ENCODE results near the gene RAB40AL. TPM values are rescaled to one million over a fixed set of nuclear protein-coding genes. Genes with fewer than 3 reads are reported as not detected.

The RAB40AL gene
- polyA plus RNA-seq, 1 of the 3 experiments (the other 2 are of a cell fraction) = 0.67 TPM

- TF ChIP-seq PBX3 (IDR thresholded peaks at IDR 0.05) (no peak), TEAD4 (IDR thresholded peaks at IDR 0.05; ENCODE audit: borderline replicate concordance, insufficient read depth) (no peak)
These were observed 37.9 kb downstream of the RAB40AL start (continued) for GRCh38 chrX:102975016-102975415.

- WGBS (ENCODE audit: low lambda C conversion rate) = 32% methylated on average over 1 of the region's 1 CpG
- H2AFZ ChIP-seq (ENCODE audit: low read depth) = no peak overlapping the region
- ChIA-PET POLR2A (no interaction called here), CTCF (interaction anchor here (1.3 to 2.8 kb wide), 3 partner anchors 10 to 25 kb away, joined by 3 to 20 read pairs (median 4); no protein-coding TSS in a partner anchor)
- no peaks in the 10 kb centered on the region for H4K20me1 ChIP-seq (ENCODE audit: insufficient read depth)
- H3K36me3 ChIP-seq (replicated peaks in 1 of 2; ENCODE audit: control insufficient read depth in 1 of 2, insufficient read depth in 2 of 2, low read length in 1 of 2) = no peaks in the 10 kb centered on the region
- H3K4me2 ChIP-seq = no peak overlapping the region
- no peak overlapping the region for H3K27ac ChIP-seq (ENCODE audit: low read depth in 2 of 2, low read length in 1 of 2)
- no peaks in the 10 kb centered on the region for H3K79me2 ChIP-seq (ENCODE audit: insufficient read depth)
- H3K4me1 ChIP-seq (ENCODE audit: control insufficient read depth in 1 of 2, insufficient read depth in 2 of 2, low read depth in 1 of 2, low read length in 1 of 2) = no peaks in the 10 kb centered on the region
- DNase-seq = no peak
- H3K9ac ChIP-seq = no peak overlapping the region
- H3K9me3 ChIP-seq = no peaks in the 10 kb centered on the region
- H3K9me2 ChIP-seq = no peaks in the 10 kb centered on the region
- no peak for TF ChIP-seq RAD21 (IDR thresholded peaks at IDR 0.05; ENCODE audit: low read length)
- TF ChIP-seq TCF12 (IDR thresholded peaks at IDR 0.05) = no peak
- TF ChIP-seq USF2 (IDR thresholded peaks at IDR 0.05; ENCODE audit: borderline replicate concordance, low read depth, low read length) = no peak
- TF ChIP-seq CHD2 (IDR thresholded peaks at IDR 0.05; ENCODE audit: low read length, partially characterized antibody) = no peak
- no peak for TF ChIP-seq FOXJ3 (CRISPR knock-in tag; IDR thresholded peaks at IDR 0.05)
- TF ChIP-seq PBX3 (IDR thresholded peaks at IDR 0.05) = no peak
- no peak for TF ChIP-seq CTCF (IDR thresholded peaks at IDR 0.05)
- no peak for TF ChIP-seq NRF1 (IDR thresholded peaks at IDR 0.05; ENCODE audit: low read depth, low read length)
- TF ChIP-seq FOSL2 (IDR thresholded peaks at IDR 0.05; ENCODE audit: borderline replicate concordance, low read depth) = no peak
- no peak for TF ChIP-seq RCOR1 (IDR thresholded peaks at IDR 0.05; ENCODE audit: low read length)
- TF ChIP-seq TAF1 (IDR thresholded peaks at IDR 0.05; ENCODE audit: borderline replicate concordance, low read depth, low read length) = no peak
- no peak for TF ChIP-seq JUND (IDR thresholded peaks at IDR 0.05)
- TF ChIP-seq ELF1 (IDR thresholded peaks at IDR 0.05) = no peak
- TF ChIP-seq USF1 (IDR thresholded peaks at IDR 0.05; ENCODE audit: borderline replicate concordance, low read depth) = no peak
- no peak for TF ChIP-seq GATA2 (CRISPR knock-in tag; IDR thresholded peaks at IDR 0.05)
- no peak for TF ChIP-seq FOXM1 (IDR thresholded peaks at IDR 0.05; ENCODE audit: low read depth)
- no peak for TF ChIP-seq REST (IDR thresholded peaks at IDR 0.05; ENCODE audit: low read depth, low read length)
- no peaks in the 10 kb centered on the region; the same call in 1 of the 2 replicates for H3K27me3 ChIP-seq (ENCODE audit: insufficient read depth)
- H3F3A ChIP-seq (replicated peaks; ENCODE audit: insufficient read depth) = no peaks in the 10 kb centered on the region
- no peak overlapping the region for H3K4me3 ChIP-seq (ENCODE audit: low read depth in 2 of 2, low read length in 1 of 2)
These were observed 39.2 kb downstream of the RAB40AL start for GRCh38 chrX:102976286-102976685.

Measured in SK-N-SH (cell line).